ENCODE data around the gene MYO7B. TPM values are rescaled to one million over a fixed set of nuclear protein-coding genes. Genes with fewer than 3 reads are reported as not detected.

MYO7B gene
- total RNA-seq, 1 donor from 2014 or later = 0.44 TPM

GRCh38 chr2:127624320-127624755 is 88.9 kb downstream of the MYO7B start:
- Histone ChIP-seq H3K4me1 (peaks cover 46% of the 10 kb centered on the region), H3K27me3 (ENCODE audit: low read depth) (peaks cover 23% of the 10 kb centered on the region)
- TF ChIP-seq CTCF (IDR thresholded peaks at IDR 0.05; ENCODE audit: borderline replicate concordance) = no peak

DNA sequence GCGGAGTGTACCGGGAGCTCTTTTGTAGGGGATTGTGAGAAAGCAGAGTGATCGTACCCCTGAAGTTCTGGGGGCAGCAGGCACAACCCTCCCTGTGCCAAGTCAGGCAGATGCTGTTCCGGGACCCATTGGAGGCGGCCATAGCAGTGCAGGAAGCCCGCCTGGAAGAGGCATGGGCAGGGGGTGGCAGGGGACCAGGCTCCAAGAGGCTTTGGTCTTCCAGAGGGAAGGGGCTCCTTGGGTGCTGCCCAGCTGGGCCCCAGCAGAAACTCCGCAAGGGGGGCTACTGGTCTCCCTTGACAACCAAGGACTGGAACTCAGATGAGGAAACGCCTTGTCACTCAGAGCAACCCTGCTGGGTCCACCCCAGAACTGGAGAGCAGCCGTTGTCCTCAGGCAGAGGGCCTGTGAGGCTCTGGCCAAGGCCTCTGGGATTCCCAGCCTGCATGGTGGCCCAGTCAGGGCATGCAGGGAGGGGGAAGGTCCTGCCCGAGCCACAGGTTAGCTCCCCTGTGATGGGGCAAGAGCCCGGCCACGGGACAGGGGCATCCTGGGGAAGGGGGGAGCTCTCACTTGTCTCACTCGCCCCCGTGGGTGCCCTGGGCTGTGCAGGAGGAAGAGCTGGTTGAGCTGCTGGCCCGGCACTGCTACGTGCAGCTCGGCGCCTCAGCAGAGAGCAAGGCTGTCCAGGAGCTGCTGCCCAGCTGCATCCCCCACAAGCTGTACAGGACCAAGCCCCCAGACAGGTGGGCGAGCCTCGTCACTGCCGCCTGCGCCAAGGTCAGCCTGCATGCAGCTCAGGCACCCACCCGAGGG is 89.5 kb downstream of the MYO7B start:
- Histone ChIP-seq H3K4me3 (no peak overlapping the region), H3K4me1 (peaks cover 52% of the 10 kb centered on the region), H3K36me3 (no peaks in the 10 kb centered on the region), H3K9me3 (replicated peaks) (no peaks in the 10 kb centered on the region), H3K27me3 (ENCODE audit: low read depth) (peaks cover 23% of the 10 kb centered on the region), H3K27ac (replicated peaks) (no peak overlapping the region)
- no peak for DNase-seq
- intact Hi-C loops (cut with micrococcal nuclease) = no loop called here
- TF ChIP-seq CTCF (IDR thresholded peaks at IDR 0.05; ENCODE audit: borderline replicate concordance) = no peak

More at GRCh38 chr2:127624320-127624755, 88.9 kb downstream of the MYO7B start:
- Histone ChIP-seq H3K27ac (replicated peaks) (no peak overlapping the region), H3K36me3 (no peaks in the 10 kb centered on the region), H3K4me3 (no peak overlapping the region), H3K9me3 (replicated peaks) (no peaks in the 10 kb centered on the region)
- no peak for DNase-seq
- intact Hi-C loops (cut with micrococcal nuclease) = no loop called here

DNA sequence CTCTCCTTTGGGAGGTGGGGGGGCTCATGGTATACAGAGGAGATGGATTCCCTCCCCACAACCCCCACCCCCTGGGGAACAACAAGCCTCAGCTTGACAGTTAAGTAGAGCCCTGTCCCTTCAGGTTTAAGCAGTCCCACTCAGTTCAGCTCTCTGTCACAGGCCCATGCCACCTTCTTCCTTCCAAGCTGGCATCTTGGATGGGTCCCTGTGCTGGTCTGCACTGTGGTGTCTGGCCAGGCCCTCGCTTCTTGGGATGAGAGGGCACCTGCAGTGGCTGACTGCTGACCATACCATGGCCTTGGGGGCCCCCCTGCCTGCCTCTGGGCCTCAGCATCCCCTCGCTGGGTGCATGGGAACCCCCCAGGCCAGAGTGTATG is 90.1 kb downstream of the MYO7B start:
- H3K9me3 ChIP-seq (replicated peaks) = no peaks in the 10 kb centered on the region
- H3K4me1 ChIP-seq = peaks cover 58% of the 10 kb centered on the region
- H3K27ac ChIP-seq (replicated peaks) = no peak overlapping the region
- no peak for DNase-seq
- intact Hi-C loops (cut with micrococcal nuclease) = no loop called here
- H3K36me3 ChIP-seq = no peaks in the 10 kb centered on the region
- H3K4me3 ChIP-seq = no peak overlapping the region
- peaks cover 23% of the 10 kb centered on the region for H3K27me3 ChIP-seq (ENCODE audit: low read depth)
- no peak for TF ChIP-seq CTCF (IDR thresholded peaks at IDR 0.05; ENCODE audit: borderline replicate concordance)

DNA sequence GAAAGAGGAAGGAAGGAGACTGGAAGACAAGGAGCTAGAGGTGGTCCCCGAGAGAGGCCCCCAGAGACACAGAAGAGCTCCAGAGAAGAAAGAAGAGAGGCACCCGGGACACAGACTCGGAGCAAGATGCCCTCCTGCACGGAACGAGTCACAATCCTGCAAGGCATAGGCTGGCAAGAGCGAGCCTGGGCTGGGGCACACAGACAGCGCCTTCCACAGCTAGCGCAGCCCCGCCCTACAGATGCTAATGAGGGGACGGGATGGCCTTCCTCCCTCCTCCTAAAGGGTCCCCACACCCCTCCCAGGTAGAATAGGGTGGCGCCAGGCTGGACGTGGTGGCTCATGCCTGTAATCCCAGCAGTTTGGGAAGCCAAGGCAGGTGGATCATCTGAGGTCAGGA is 90.7 kb downstream of the MYO7B start:
- H3K27me3 ChIP-seq (ENCODE audit: low read depth) = peaks cover 23% of the 10 kb centered on the region

More for the DNA sequence above, 90.7 kb downstream of the MYO7B start:
- intact Hi-C loops (cut with micrococcal nuclease) = no loop called here
- Histone ChIP-seq H3K4me1 (peaks cover 64% of the 10 kb centered on the region), H3K9me3 (replicated peaks) (no peaks in the 10 kb centered on the region), H3K4me3 (no peak overlapping the region), H3K27ac (replicated peaks) (no peak overlapping the region), H3K36me3 (no peaks in the 10 kb centered on the region)
- no peak for DNase-seq
- TF ChIP-seq CTCF (IDR thresholded peaks at IDR 0.05; ENCODE audit: borderline replicate concordance) = no peak
